Neural progenitor cell (in vitro differentiated cells): Measurements from ENCODE around the gene NAPB.
"Not testable (repeated sequence)": the region's sequence is repeated elsewhere in the genome, so short reads cannot be mapped to it uniquely, and the experiment has no call there.

Source experiments
- EZH2 ChIP-seq: fragments of 200-600 bp; sonication (generic); IDR thresholded peaks from 2 replicates; pipeline ENCODE4 v1.6.1; 2017; ENCODE audit warnings: antibody characterized with exemption, mild to moderate bottlenecking, moderate library complexity
- EZH2phosphoT487 ChIP-seq: fragments of 200-600 bp; sonication (generic); IDR thresholded peaks from 2 replicates; pipeline ENCODE4 v1.6.1; 2017; ENCODE audit warnings: antibody characterized with exemption
- TF ChIP-seq, protein P1 (sequence below): fragments of 200-600 bp; sonication (generic); IDR thresholded peaks from 2 replicates; pipeline ENCODE4 v1.5.1; 2017; ENCODE audit warnings: antibody characterized with exemption, mild to moderate bottlenecking

DNA sequence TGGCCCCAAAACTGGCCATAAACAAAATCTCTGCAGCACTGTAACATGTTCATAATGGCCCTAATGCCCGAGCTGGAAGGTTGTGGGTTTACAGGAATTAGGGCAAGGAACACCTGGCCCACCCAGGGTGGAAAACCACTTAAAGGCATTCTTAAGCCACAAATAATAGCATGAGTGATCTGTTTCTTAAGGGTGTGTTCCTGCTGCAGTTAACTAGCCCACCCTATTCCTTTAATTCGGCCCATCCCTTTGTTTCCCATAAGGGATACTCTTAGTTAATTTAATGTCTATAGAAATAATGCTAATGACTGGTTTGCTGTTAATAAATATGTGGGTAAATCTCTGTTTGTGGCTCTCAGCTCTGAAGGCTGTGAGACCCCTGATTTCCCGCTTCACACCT is 45.7 kb upstream of the NAPB start:
- TF ChIP-seq, protein P1, sequence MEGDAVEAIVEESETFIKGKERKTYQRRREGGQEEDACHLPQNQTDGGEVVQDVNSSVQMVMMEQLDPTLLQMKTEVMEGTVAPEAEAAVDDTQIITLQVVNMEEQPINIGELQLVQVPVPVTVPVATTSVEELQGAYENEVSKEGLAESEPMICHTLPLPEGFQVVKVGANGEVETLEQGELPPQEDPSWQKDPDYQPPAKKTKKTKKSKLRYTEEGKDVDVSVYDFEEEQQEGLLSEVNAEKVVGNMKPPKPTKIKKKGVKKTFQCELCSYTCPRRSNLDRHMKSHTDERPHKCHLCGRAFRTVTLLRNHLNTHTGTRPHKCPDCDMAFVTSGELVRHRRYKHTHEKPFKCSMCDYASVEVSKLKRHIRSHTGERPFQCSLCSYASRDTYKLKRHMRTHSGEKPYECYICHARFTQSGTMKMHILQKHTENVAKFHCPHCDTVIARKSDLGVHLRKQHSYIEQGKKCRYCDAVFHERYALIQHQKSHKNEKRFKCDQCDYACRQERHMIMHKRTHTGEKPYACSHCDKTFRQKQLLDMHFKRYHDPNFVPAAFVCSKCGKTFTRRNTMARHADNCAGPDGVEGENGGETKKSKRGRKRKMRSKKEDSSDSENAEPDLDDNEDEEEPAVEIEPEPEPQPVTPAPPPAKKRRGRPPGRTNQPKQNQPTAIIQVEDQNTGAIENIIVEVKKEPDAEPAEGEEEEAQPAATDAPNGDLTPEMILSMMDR, result not testable (repeated sequence)
- not testable (repeated sequence) for TF ChIP-seq EZH2, EZH2phosphoT487
